ENCODE data around the gene RNF220.

The RNF220 gene

DNA sequence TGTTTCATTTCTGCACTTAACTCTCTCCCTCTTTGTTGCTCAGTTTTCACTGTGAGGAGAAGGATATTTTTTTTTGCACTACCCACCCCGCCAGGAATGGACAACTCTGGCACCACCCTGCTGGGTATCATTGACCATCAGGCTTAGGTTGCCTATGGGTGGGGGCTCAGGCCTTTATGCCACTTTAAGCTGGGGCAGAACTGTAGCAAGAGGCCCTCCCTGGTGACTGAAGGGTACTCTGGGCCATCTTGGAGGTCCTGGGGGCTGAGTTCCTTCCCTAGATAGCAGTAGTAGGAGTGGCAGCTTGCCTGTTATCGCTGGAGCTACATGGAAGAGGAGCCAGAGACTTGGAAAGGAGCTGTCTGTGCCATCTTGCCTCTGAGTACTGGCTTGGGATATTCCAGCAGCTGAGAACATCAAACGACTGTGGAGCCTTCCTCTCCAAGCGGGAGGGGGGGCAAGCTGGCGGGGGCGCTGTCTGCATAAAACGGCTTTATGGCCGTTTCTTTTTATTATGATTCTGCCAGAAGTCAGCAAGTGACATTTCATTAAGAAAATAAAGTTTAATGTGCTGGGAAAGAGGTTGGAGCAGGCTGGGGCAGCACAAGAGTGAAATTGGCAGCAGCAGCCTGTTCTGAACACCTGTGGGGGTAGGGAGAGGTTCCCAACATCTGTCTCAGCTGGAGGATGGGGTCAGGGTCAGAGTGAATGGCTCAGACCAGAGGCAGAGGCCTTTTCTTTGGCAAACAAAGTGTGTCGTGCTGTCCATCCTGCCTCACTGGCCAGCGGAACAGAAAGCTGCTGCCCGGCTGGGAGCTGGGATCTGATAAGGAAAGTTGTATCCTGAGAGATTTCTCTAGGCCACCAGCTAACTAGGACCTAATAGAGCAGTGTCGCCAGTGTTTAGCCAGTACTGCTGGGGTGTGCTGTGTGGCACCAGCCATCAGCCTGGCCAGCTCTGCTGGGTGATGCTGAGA is 236.4 kb downstream of the RNF220 start:
- DNase-seq: no peak

DNA sequence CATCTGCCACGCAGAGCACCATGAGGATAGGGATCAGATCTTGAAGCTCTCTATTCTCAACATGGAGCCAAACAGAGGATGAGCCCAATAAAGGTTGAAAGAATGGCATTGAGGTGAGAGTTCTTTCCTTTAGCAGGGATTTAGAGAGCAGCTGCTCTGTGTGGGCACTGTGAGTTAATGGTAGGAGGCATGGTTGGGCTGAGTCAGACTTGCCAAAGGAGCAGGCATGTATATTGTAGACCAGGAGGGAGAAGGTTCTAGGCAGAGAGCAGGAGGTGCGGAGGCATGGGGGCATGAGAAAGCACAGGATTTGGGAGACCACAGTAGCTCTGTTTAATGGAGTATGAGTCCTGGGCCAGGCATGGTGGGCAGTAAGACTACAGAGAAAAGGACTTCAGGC is 237.2 kb downstream of the RNF220 start:
- no peak for DNase-seq

- DNase-seq: no peak
These were observed 237.9 kb downstream of the RNF220 start for GRCh38 chr1:44642925-44643324.

GRCh38 chr1:44643721-44644334 is 238.8 kb downstream of the RNF220 start:
- no peak for DNase-seq

GRCh38 chr1:44644806-44645205 is 239.8 kb downstream of the RNF220 start:
- DNase-seq: no peak

DNA sequence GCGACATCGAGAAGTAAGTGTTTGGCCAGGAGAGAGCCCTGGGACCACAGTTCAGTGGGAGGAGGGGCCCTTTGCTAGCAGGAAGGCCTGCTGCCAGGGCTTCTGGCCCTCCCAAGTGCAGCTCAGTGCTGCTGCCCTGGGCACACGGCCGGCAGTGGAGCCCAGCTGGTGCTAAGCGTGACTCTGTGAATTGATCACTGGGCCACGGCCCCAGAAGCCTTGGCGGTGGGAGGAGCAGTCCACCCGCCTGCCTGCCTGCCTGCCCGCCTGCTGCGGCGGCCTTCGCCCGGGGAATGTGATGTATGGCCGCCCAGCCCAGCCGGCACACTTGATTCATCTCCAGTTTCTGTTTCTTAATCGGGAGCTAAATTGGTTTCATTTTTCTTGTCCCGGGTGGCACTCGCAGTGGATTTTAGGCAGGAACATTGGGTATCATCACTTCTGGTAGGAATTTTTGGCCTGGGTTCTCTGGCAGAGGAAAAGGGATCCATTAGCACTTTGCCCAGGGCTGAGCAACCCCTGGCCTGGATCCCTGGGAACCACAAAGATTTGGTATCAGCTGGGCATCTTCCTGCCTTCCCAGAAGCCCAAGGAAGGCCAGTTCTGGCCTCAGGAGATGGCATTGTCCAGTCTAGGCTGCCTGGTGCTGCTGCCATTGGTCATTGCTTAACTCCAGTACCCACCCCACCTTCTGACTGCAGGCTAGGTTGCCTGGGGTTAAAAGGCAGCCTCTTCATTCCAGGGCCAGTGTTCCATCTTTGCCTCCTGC is 240.6 kb downstream of the RNF220 start:
- DNase-seq: no peak

- no peak for DNase-seq
These were observed 241.4 kb downstream of the RNF220 start for GRCh38 chr1:44646261-44647110.

GRCh38 chr1:44647896-44648295 is 242.8 kb downstream of the RNF220 start:
- no peak for DNase-seq

DNA sequence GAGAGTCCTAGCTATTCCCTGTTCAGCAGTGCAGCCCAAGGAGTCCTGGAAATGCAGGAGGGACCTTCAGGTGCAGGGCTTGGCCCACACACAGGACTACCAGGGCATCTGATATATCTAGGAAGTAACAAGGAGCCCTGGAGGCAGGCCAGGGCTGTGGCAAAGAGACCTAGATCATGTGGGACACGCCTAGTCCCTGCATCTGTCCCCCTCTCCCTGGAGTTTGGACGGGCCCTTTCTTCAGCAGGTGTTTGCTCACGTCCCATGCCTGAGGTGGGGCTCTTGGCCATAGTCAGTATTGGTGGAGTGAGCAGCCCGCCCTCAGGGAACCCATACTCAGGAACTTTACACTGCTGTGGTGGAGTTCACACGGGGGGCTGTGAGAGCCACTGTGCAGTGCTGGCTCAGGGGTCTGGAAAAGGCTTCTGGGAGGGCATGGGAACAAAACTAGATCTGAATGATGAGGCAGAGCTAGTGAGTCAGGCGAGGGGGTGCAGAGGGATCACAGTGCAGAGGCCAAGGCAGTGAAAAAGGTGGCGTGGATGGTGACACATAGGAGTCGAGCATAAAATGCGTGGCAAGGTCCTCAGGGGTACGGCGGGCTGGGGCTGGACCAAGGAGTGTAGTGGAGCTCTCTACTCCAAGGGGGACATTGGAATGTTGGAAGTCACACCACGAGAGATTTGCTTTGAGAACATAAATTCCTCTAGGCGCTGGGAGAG is 243.6 kb downstream of the RNF220 start:
- DNase-seq: no peak

DNA sequence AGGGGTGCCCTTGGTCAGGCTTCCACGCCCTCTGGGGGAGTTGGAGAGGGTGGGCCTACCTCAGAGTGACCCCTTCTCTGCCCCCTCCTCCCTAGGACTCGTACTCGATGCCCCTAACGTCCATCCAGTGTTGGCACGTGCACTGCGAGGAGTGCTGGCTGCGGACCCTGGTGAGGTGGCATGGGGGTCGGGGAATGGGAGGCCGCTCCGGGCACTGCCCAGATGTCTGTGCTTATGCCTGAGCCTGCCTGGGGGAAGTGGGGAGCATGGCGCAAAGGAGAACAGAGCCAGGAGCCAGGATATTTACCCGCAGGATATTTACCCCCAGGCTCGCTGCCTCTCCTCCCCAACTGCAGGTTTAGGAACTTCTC is 244.7 kb downstream of the RNF220 start:
- DNase-seq: no peak

GRCh38 chr1:44650159-44650831 is 245.2 kb downstream of the RNF220 start:
- no peak for DNase-seq

- no peak for DNase-seq
These were observed 246.0 kb downstream of the RNF220 start for GRCh38 chr1:44651069-44651468.

DNA sequence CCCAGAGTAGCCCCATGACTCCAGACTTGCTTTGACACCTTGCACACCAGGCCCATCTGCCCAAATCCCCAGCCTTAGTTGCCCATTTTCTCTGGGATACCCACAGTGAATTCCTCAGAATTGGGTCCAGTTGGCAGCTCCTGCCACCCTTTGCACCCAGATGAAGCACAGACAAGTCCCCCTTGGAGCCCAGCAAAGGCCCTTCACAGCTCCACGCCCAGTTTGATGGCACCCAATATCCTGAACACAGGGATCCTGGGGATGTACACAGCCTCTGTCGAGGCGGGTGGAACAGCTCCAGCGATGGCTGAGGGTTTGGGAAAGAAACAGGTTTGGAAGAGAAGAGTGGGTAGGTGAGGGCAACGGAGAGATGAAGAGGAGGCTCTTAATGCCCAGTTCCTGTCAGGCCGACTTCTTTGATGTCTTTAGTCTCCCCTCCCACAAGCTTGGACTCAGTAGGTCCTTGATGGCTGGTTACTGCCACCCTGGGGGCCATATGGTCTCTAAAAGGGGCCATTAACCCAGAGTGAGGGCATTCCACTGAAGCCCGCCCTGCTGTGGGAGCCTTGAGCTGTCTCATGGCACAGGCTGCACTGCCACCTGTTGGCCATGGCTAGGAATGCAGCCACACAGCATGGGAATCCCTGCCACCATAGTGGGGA is 247.5 kb downstream of the RNF220 start:
- DNase-seq: peak; percentile 40

GRCh38 chr1:44653107-44653964 is 248.3 kb downstream of the RNF220 start:
- no peak for DNase-seq

DNA sequence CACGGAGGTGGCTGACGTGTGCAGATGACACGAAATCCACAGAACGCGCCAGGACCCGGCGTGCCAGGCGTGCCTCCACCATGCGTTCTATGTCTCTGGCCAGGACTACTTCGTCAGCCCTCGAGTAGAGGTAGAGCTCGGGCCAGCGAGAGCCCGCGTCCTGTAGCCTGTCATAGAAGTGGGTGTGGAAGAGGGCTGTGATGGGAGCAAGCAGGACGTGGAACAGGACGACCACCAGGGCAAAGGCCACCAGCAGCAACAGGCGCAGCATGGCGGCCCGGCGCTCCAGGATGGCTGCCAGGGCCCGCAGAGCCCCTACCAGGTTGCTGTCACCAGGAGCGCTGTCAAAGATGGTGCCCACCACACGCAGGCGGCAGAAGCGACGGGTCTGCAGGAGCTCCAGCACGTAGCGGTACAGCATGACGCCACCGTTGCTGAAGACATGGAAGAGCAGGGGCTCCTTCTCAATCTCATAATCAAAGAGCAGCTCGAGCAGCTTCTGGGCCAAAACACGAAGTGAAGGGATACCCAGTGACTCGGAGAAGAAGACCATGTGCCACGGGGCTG is 249.6 kb downstream of the RNF220 start:
- no peak for DNase-seq

GRCh38 chr1:44655609-44656008 is 250.6 kb downstream of the RNF220 start:
- no peak for DNase-seq

GRCh38 chr1:44659566-44659965 is 254.5 kb downstream of the RNF220 start:
- DNase-seq: no peak

GRCh38 chr1:44660176-44660575 is 255.1 kb downstream of the RNF220 start:
- no peak for DNase-seq
